ENCODE results near the gene SSU72.
"Not testable (repeated sequence)": the region's sequence is repeated elsewhere in the genome, so short reads cannot be mapped to it uniquely, and the experiment has no call there.

The SSU72 gene

GRCh38 chr1:1558591-1558990, 16.1 kb downstream of the SSU72 start:
- DNase-seq (ENCODE audit: low read depth in 2 of 2) = no peak

- not testable (repeated sequence) for DNase-seq (ENCODE audit: low read depth in 2 of 2)
Observed at GRCh38 chr1:1557688-1558087, 17.0 kb downstream of the SSU72 start.

GRCh38 chr1:1556961-1557360, 17.7 kb downstream of the SSU72 start:
- not testable (repeated sequence) for DNase-seq (ENCODE audit: low read depth in 2 of 2)

- no peak for DNase-seq (ENCODE audit: low read depth in 2 of 2)
Observed at GRCh38 chr1:1556505-1556904, 18.2 kb downstream of the SSU72 start.

GRCh38 chr1:1554926-1555915, 19.4 kb downstream of the SSU72 start:
- DNase-seq (ENCODE audit: low read depth in 2 of 2) = no peak

GRCh38 chr1:1554550-1554925, 20.1 kb downstream of the SSU72 start:
- no peak for DNase-seq (ENCODE audit: low read depth in 2 of 2)

- no peak for DNase-seq (ENCODE audit: low read depth in 2 of 2)
Observed at GRCh38 chr1:1553821-1554494, 20.7 kb downstream of the SSU72 start.

GRCh38 chr1:1552263-1552639, 22.4 kb downstream of the SSU72 start:
- DNase-seq (ENCODE audit: low read depth in 2 of 2) = no peak

- DNase-seq (ENCODE audit: low read depth in 2 of 2) = no peak
Observed at GRCh38 chr1:1551524-1552262, 23.0 kb downstream of the SSU72 start.

- DNase-seq (ENCODE audit: low read depth in 2 of 2) = no peak
Observed at GRCh38 chr1:1550591-1551432, 23.9 kb downstream of the SSU72 start.

- DNase-seq (ENCODE audit: low read depth in 2 of 2) = no peak
Observed at GRCh38 chr1:1550087-1550486, 24.6 kb downstream of the SSU72 start.

GRCh38 chr1:1548591-1548990, 26.1 kb downstream of the SSU72 start:
- no peak for DNase-seq (ENCODE audit: low read depth in 2 of 2)

GRCh38 chr1:1547476-1547875, 27.2 kb downstream of the SSU72 start:
- no peak for DNase-seq (ENCODE audit: low read depth in 2 of 2)

GRCh38 chr1:1547011-1547410, 27.7 kb downstream of the SSU72 start:
- no peak for DNase-seq (ENCODE audit: low read depth in 2 of 2)

GRCh38 chr1:1545946-1546737, 28.5 kb downstream of the SSU72 start:
- no peak for DNase-seq (ENCODE audit: low read depth in 2 of 2)

GRCh38 chr1:1544544-1544943, 30.1 kb downstream of the SSU72 start:
- DNase-seq (ENCODE audit: low read depth in 2 of 2) = no peak

GRCh38 chr1:1543706-1544099, 31.0 kb downstream of the SSU72 start:
- DNase-seq (ENCODE audit: low read depth in 2 of 2) = no peak

- no peak for DNase-seq (ENCODE audit: low read depth in 2 of 2)
Observed at GRCh38 chr1:1542766-1543705, 31.6 kb downstream of the SSU72 start.

GRCh38 chr1:1541956-1542765, 32.5 kb downstream of the SSU72 start:
- no peak for DNase-seq (ENCODE audit: low read depth in 2 of 2)
